GM10847 (cell line): ENCODE data around the gene UBE2S.

Experiments used
- POLR2A ChIP-seq: IDR thresholded peaks from 2 replicates; pipeline ENCODE4 v1.6.1; 2011; ENCODE audit not compliant: insufficient read length; ENCODE audit errors: extremely low read depth

Gene UBE2S

DNA sequence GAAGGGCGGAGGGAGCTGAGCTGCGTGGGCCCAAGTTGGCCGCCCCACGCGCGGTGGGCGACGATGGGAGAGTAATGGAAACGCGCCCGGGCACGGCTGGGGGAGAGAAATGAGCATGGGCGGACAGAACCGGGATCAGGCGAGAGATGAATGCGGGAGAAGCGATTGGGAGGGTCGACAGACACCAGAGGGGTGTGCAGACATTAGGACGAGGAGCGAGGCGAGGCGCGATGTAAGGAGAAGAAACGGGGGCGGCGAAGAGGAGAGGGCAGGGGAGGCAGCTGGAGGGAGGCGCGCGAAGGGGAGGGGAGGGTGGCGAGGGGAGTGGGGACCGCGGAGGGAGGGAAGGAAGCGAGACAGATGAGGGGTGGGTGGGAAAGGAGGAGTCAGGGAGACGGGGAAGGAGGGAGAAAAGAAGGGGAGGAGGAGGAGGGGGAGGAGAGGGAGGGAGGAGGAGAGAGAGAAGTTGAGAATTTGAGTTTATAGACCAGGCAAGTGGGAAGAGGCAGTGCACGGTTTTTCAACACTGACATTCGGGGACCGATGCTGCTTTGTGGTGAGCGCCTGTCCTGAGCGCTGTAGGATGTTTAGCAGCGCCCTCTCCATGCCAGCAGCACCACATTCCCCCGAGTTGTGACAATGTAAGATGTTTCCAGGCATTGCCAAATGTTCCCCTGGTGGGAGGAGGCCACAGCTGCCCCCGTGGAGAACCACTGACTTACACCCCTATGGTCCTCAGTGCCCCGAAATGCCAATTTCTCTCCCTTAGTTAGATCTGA lies 35.6 kb upstream of the UBE2S start, which contains the start of gene SHISA7:
Gene SHISA7, minus strand, starts transcription at position 256 of the 779 bp plus-strand sequence. CDS start 437 bp downstream, outside the sequence.
- no peak for TF ChIP-seq POLR2A

- no peak for TF ChIP-seq POLR2A
Measured at GRCh38 chr19:55442372-55442961, 34.9 kb upstream of the UBE2S start.

DNA sequence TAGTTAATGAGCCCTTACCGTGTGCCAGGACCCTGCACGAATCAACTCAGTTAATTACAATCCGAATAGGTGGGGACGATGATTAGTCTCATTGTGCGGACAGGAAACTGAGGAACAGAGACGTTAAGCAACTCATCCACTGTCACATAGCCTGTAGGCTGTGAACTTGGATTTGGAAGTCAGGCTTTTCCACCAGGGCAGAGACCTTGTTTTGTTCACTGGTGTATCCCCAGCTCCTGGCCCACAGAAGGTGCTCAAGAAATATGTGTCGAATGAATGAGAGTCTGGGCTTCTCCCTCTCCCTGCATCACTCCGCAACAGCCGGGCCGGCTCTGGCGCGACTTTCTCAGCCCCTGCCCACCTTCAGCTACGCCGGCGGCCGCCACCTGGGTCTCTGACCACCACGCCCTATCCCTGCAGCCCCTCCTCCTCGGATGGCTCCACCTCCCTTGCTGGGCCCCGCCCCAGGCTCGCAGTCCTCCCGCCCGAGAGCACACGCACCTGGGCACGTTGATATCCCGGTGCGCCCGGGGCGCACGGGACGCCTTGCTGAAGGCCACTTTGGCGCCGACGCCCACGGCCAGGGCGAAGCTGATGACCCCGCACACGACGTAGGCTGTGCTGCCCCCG lies 34.2 kb upstream of the UBE2S start:
- TF ChIP-seq POLR2A: no peak

GRCh38 chr19:55441319-55441691 lies 33.7 kb upstream of the UBE2S start:
- TF ChIP-seq POLR2A: no peak

DNA sequence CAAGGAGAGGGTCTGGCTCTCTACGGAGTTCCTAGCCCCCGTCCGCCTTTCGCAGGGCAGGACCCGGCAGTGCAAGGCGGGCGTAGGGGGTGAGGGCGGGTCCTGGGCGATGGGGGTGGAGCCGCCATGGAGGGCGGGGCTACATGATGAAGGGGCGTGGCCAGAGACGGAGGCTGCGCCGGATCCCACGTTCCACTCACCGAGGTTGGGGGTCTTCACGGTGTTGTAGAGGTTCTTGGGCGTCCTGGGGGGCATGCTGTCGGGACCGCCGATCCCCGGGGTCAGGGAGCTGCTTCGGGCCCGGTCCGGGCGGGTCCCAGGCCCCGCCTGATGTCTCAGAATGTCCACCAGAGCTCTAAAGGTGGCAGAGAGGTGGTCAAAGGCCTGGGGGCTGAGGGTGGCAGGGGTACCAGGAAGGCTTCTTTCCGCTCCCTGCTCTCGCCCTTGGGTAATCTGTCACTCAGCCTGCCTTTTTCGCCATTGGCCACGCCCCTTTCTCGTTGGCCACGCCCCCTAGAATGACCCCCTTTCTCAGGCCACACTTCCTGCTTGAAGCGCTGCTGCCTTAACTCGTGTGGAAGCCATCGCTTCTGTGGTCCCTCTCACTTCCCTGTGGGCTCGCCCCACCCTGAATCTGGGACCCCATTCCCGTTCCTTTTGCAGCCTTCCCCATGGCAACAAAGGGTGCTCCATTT lies 33.0 kb upstream of the UBE2S start:
- TF ChIP-seq POLR2A: no peak

DNA sequence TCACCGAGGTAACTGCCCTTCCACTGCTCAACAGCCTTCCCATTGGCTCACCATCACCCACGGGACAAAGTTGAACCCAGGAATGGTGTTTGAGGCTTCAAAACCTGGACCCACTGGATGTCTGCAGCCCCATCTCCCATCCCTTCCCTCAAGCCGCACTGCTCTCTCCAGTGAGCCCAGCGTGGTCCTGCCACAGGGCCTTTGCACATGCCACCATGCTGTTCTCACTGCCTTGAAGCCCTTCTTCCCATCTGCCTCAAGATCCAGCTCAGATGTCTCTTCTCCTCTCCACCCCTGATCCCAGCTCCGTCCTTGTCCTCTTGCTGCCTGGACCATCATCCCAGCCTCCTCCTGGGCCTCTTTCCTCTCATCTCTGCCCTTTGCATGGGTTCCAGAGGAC lies 31.5 kb upstream of the UBE2S start:
- TF ChIP-seq POLR2A: no peak

DNA sequence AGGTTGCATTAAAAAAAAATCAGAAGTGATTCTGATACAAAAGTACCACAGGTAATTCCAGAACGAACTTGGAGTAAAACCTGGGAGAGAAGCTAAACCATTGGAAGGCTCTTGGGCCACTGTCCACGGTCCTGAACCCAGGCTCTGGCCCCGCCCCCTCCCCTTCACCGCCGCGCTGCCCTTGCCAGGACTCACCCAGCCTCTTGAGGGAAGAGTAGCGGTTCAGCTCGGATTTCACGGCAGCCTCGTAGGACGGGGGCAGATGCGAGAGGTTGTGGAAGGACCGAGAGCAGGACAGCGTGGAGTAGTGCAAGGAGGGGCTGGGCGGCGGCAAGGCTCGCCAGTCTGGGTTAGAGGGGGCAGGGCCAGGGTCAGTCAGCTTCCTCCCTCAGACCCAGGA lies 29.8 kb upstream of the UBE2S start:
- no peak for TF ChIP-seq POLR2A

- no peak for TF ChIP-seq POLR2A
Measured at GRCh38 chr19:55436847-55437246, 29.3 kb upstream of the UBE2S start.

DNA sequence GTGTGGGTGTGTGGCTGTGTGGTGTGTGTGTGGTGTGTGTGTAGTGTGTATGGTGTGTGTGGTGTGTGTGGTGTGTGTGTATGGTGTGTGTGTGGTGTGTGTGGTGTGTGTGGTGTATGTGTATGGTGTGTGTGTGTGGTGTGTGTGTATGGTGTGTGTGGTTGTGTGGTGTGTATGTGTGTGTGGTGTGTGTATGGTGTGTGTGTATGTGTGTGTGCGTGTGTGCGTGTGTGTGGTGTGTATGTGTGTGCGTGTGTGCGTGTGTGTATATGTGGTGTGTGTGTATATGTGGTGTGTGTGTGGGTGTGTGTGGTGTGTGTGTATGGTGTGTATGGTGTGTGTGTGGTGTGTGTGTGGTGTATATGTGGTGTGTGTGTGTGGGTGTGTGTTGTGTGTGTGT lies 27.4 kb upstream of the UBE2S start:
- no peak for TF ChIP-seq POLR2A

GRCh38 chr19:55434356-55434919 lies 26.9 kb upstream of the UBE2S start:
- no peak for TF ChIP-seq POLR2A

GRCh38 chr19:55433292-55433691 lies 25.7 kb upstream of the UBE2S start:
- TF ChIP-seq POLR2A: no peak

DNA sequence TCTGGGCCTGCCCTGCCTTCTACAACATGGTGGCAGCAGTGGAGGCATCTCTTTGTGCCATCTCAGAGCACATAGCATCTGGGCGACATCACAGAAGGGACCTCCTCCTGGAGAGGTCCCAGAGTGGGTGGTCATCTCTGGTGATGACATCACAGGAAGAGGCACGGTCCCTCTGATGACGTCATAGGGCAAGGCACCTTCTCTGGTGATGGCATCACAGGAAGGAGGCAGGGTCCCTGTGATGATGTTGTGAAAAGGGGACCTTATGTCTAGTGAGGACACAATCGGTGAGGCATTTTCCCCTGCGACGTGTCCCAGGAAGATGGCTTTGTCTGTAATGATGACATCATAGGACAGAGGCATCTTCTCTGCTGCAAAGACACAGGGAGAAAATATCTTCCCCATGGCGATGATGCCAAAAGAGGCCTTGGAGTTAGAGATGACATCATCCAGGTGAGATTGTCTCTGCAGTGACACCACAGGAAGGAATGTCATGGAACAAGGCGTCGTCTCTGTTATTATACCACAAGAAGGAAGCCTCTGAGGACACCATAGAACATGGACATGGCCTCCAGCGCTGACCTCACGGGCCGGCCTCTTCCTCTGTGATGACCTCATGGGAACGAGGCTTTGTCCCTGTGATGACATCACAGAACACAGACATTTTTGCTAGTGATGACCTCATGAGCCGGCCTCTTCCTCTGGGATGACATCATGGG lies 24.8 kb upstream of the UBE2S start:
- TF ChIP-seq POLR2A: no peak

- TF ChIP-seq POLR2A: no peak
Measured at GRCh38 chr19:55431183-55431582, 23.6 kb upstream of the UBE2S start.

DNA sequence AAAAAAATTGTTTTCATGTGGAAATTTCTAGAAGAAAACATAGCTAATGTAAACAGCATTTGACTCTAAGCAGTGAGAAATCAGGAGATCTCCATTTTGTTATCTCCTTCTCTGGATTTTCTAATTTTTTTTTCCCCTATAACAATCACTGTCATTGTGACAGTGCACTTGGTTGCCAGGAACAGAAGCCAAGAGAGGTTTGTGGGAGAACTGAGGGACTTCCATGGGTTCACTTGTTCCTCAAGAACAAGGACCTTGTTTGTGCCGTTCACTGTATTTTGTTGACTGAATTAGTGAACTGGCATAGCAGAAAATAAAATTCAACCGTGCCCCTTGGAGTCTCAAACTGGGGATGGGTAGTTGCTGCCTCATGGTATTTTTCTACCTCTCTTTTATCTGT lies 18.5 kb upstream of the UBE2S start:
- TF ChIP-seq POLR2A: no peak

DNA sequence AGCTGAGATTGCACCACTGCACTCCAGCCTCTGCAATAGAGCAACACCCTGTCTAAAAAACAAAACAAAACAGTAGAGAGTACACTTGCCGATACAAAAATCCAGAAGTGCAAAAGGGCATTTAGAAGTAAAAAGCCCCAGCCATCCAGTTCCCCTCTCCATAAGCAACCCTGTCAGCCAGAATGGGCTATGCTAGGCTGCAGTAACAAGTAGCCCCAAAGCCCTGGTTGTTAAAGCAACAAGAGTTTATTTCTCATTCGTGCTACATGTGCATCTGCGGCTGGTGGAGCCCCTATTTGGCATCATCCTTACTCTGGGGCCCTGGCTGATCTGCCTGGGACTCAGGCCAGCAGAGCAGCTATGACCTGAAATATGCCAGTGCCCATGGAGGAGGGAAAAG lies 16.9 kb upstream of the UBE2S start:
- no peak for TF ChIP-seq POLR2A

DNA sequence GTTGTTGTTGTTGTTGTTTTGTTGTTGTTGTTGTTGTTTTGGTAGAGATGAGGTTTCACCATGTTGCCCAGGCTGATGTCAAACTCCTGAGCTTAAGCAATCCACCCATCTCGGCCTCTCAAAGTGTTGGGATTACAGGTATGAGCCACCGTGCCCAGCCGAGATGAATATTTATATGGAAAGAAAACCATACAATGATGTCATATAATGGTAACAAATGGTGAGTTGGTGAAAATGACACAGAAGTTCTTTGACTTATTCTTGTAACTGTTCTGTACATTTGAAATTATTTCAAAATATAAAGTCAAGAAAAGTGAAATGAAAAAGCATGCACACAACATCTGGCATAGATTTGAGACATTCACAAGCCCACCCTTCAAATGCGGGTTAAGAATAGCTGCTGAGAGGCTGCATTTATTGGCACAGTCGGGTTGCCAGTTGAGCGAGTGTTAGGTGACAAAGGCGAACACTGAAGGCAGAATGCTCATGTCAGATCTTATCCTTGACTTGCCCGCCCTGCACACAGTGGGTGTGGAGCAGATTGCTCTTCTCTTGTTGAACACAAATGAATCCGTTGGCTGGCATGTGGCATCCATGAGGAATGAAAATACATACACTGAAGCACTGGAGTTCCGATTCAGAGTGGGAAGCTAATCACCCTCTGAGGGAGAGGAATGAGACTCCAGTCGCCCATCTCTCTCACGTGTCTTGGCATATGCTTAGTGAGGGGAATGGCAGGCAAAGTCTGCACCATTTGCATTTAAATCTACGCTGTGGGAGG lies 15.8 kb upstream of the UBE2S start:
- TF ChIP-seq POLR2A: no peak
